Measurements from ENCODE around the gene IL9R.
"Not testable (repeated sequence)": the region's sequence is repeated elsewhere in the genome, so short reads cannot be mapped to it uniquely, and the experiment has no call there.

IL9R gene

DNA sequence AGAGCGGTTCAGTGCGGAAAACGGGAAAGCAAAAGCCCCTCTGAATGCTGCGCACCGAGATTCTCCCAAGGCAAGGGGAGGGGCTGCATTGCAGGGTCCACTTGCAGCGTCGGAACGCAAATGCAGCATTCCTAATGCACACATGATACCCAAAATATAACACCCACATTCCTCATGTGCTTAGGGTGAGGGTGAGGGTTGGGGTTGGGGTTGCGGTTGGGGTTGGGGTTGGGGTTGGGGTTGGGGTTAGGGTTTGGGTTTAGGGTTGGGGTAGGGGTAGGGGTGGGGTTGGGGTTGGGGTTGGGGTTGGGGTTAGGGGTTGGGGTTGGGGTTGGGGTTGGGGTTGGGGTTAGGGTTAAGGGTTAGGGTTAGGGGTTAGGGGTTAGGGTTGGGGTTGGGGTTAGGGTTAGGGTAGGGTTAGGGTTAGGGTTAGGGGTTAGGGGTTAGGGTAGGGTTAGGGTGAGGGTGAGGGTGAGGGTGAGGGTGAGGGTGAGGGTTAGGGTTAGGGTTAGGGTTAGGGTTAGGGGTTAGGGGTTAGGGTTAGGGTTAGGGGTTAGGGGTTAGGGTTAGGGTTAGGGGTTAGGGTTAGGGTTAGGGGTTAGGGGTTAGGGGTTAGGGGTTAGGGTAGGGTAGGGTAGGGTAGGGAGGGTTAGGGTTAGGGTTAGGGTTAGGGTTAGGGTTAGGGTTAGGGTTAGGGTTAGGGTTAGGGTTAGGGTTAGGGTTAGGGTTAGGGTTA, 32.4 kb downstream of the IL9R start:
- DNase-seq (ENCODE audit: low read depth in 2 of 2, low spot score in 1 of 2), result not testable (repeated sequence)

DNA sequence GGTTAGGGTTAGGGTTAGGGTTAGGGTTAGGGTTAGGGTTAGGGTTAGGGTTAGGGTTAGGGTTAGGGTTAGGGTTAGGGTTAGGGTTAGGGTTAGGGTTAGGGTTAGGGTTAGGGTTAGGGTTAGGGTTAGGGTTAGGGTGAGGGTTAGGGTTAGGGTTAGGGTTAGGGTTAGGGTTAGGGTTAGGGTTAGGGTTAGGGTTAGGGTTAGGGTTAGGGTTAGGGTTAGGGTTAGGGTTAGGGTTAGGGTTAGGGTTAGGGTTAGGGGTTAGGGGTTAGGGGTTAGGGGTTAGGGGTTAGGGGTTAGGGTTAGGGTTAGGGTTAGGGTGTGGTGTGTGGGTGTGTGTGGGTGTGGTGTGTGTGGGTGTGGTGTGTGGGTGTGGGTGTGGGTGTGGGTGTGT, 33.0 kb downstream of the IL9R start:
- not testable (repeated sequence) for DNase-seq (ENCODE audit: low read depth in 2 of 2, low spot score in 1 of 2)
